Measurements from ENCODE around the gene NIPSNAP2.
"Not testable (repeated sequence)": the region's sequence is repeated elsewhere in the genome, so short reads cannot be mapped to it uniquely, and the experiment has no call there.

Gene NIPSNAP2

GRCh38 chr7:55975988-55976633 is 11.7 kb downstream of the NIPSNAP2 start:
- DNase-seq (ENCODE audit: low spot score), result no peak

GRCh38 chr7:55977831-55978230 is 13.4 kb downstream of the NIPSNAP2 start:
- DNase-seq (ENCODE audit: low spot score), result peak; percentile 58

GRCh38 chr7:55980266-55980665 is 15.9 kb downstream of the NIPSNAP2 start:
- no peak for DNase-seq (ENCODE audit: low spot score)

- no peak for DNase-seq (ENCODE audit: low spot score)
Measured at GRCh38 chr7:55983537-55983936, 19.2 kb downstream of the NIPSNAP2 start.

GRCh38 chr7:55992346-55992745 is 28.0 kb downstream of the NIPSNAP2 start:
- DNase-seq (ENCODE audit: low spot score), result no peak

GRCh38 chr7:55996856-55997500 is 32.6 kb downstream of the NIPSNAP2 start:
- DNase-seq (ENCODE audit: low spot score), result no peak

GRCh38 chr7:56003749-56004148 is 39.4 kb downstream of the NIPSNAP2 start:
- DNase-seq (ENCODE audit: low spot score), result no peak

GRCh38 chr7:56007167-56007652 is 42.8 kb downstream of the NIPSNAP2 start:
- DNase-seq (ENCODE audit: low spot score), result no peak

GRCh38 chr7:56007891-56008290 is 43.5 kb downstream of the NIPSNAP2 start:
- no peak for DNase-seq (ENCODE audit: low spot score)

- DNase-seq (ENCODE audit: low spot score), result no peak
Measured at GRCh38 chr7:56009695-56010094, 45.3 kb downstream of the NIPSNAP2 start.

- not testable (repeated sequence) for DNase-seq (ENCODE audit: low spot score)
Measured at GRCh38 chr7:56017015-56017414, 52.6 kb downstream of the NIPSNAP2 start.

- DNase-seq (ENCODE audit: low spot score), result no peak
Measured at GRCh38 chr7:56019501-56019900, 55.1 kb downstream of the NIPSNAP2 start.

GRCh38 chr7:56023500-56023899 is 59.1 kb downstream of the NIPSNAP2 start:
- no peak for DNase-seq (ENCODE audit: low spot score)

GRCh38 chr7:56026538-56026937 is 62.2 kb downstream of the NIPSNAP2 start:
- no peak for DNase-seq (ENCODE audit: low spot score)

- no peak for DNase-seq (ENCODE audit: low spot score)
Measured at GRCh38 chr7:56028942-56029630, 64.7 kb downstream of the NIPSNAP2 start.

GRCh38 chr7:56030340-56030739 is 66.0 kb downstream of the NIPSNAP2 start:
- no peak for DNase-seq (ENCODE audit: low spot score)

GRCh38 chr7:56031556-56031955 is 67.2 kb downstream of the NIPSNAP2 start:
- not testable (repeated sequence) for DNase-seq (ENCODE audit: low spot score)

- not testable (repeated sequence) for DNase-seq (ENCODE audit: low spot score)
Measured at GRCh38 chr7:56032578-56032977, 68.2 kb downstream of the NIPSNAP2 start.

GRCh38 chr7:56033671-56034432 is 69.5 kb downstream of the NIPSNAP2 start:
- DNase-seq (ENCODE audit: low spot score), result peak; percentile 76

GRCh38 chr7:56040730-56041129 is 76.3 kb downstream of the NIPSNAP2 start:
- DNase-seq (ENCODE audit: low spot score), result no peak

- DNase-seq (ENCODE audit: low spot score), result not testable (repeated sequence)
Measured at GRCh38 chr7:56045758-56046157, 81.4 kb downstream of the NIPSNAP2 start.

- peak; percentile 61 for DNase-seq (ENCODE audit: low spot score)
Measured at GRCh38 chr7:56046721-56047445, 82.5 kb downstream of the NIPSNAP2 start.
